NCI-H748 treated with DMSO at 0.1 percent for 48 hours (cell line): ENCODE results near the gene MANF.
"Not testable (repeated sequence)": the region's sequence is repeated elsewhere in the genome, so short reads cannot be mapped to it uniquely, and the experiment has no call there.

Source experiments
- DNase-seq: peaks from one replicate; lab custom pipeline; 2025; lab: John Stamatoyannopoulos, UW

Gene MANF

DNA sequence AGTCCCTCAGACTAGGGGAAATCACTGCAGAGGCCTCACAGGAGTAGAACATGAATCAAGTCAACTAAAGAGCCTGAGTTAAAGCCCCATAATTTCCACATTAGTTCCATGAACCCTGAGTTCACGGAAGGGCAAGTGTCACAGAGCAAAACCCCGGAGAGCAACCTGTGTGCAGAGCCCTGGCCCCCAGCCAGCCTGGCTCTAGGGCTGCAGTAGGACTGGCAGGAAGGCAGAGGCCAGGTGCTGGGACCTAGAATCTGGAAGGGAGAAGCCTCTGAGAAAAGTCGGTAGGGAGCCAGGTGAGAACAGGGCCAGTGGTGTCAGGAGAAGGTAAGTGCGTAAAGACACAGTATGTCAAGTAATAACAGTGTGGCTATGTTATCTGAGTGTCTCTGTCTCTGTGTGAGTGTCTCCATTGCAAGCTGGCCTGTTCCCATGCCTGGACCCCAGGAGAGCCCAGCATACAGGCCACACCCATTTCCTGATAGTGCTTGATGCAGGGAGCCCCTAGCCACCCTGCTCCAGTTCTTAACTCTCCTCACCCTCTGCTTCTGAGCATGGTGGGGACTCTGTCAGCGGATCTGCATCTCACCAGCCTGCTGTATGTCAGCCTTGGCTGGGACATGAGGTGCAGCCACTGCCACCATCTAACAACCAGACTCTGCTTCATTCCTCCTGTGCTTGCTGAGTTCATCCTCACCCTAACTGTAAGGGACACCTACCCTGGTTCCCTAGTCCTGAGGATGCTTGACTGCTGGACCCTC lies 11.3 kb upstream of the MANF start:
- DNase-seq: no peak

DNA sequence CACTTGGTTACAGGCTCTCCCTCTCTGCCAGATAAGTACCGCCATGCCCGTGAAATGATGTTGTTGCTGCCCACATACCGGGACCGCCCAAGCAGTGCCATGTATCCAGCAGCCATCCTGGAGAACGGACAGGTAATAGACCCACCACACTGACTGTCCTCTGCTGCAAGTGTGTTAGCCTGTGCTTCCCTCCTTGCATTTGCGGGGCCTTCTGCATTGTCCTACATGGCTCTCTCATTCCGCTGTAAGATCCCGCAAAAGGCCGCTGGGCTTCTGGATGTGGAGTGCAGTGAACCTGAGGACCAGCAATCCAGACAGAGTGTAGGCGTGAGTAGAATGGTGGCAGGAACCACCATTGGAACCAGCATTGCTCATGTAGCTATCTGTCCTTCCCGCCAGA lies 10.6 kb upstream of the MANF start:
- no peak for DNase-seq

DNA sequence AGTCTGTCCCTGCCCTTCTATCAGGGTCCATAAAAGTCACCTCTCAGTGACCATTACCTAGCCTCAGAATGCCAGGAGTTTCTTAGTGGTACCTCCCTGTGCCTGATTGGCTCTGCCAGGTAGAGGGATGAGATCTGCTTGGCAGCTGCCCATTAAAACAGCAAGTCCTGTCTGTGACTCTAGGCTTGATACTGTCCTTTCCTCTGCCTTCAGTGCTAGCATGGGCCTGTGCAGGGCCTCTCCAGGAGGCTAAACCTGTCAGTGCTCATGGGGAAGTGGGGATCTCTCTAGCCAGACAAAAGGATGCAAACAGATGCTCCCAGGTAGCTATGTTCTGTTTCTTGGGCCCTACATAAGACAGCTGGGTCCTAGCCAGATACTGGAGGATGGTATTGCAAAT lies 10.0 kb upstream of the MANF start:
- DNase-seq: no peak

DNA sequence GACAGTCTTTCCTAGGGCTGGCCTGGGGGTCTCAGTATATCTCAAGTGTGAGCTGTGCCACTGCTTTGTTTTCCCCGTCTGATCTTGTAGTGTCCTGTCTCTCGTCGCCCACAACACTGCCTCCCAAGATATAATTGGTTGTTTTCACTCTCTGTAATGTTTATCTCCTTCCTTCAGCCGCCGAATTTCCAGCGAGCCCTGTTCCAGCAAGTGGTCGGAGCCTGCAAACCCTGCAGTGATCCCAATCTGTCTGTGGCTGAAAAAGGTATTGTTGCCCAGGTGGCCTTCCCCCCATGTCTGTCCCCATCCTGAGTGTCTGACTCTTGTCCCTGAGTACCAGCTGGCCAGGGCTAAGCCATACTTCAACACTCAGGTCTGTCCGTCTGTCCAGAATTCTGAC lies 9.5 kb upstream of the MANF start:
- no peak for DNase-seq

DNA sequence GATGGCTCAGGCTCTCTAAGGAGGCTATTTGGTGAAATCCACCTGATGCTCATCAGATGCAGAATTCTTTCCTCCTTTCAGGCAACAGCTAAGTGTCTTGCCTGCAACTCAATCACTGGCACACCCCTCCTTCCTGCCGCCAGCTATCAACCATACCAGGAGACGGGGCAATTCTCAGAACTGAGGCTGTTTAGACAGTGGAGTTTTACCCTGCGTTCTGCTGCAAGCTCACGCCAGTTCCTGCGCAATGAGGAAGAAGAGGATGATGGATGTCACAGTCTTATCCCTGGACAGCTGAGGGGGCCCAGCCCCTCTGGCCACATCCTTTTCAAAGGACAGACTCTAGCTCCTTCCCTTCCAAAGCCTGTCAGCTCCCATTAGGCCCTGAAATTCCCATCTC lies 7.0 kb upstream of the MANF start:
- DNase-seq: no peak

DNA sequence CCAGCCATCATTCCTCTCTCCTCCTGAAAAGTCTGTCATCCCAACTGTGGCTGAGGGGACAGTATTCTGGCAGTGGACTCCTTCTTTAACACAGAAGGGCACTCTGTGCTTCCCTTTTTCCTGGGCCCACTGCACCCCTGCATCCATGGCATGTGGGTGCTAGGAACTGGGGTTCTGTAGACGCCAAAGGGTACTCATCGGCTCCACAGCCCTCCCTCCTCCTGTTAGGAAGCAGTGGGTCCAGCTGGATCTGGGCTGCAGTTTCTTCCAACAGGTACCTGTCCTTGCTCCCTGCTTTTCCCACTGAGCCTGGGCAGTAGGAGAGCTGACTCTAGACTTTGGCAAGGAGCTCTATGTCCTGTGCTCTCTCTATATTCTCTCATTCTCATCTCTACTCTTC lies 6.4 kb upstream of the MANF start:
- DNase-seq: no peak

DNA sequence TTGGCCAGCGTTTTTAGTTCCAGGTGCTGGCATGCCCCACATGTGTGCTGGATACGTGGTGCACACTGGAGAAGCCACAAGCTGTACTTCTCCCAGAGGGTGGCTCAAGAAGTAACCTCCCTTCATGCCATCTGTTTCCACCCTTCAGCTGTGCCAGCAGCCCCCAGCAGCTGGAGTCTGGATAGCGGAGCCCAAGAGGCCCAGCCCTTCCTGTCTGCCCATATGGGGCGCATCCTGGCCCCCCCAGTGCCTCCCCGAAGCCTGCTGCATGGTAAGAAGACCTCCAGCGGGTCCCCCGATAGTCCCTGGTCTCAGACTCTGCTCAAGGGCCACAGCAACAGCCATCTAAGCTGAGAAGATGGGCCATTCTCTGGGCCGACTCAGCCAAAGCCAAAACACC lies 5.8 kb upstream of the MANF start:
- DNase-seq: no peak

DNA sequence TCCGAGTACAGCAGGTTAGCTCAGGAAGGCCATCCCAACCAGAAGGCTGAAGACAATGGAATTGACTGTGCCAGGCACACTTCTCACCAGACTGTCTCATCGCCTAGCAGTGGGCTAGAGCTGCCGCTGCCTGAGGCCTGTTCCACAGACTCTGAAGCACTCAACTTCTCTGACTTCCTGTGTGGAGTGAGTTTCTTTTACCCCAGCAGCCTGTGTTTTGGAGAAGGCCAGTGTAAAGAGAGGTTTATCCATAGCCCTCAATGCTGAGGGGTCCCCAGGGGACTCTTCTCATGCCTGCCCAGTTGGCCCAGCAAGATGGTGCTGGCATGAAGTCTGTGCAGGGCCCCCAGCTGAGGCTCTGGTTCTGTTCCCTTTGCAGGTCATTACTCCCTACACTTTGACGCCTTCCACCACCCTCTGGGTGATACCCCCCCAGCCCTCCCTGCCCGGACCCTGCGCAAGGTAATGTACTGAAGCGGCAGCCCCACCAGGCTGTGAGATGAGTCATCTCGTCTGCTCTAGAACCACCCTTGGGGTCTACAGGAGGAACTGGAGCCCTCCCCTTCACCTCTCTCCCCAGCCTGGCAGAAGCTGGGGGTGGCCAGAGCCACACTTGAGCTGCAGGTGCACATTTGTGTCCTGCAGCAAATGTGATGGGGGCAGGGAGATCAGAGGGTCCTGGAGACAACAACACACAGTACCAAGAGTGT lies 5.2 kb upstream of the MANF start:
- DNase-seq: no peak

DNA sequence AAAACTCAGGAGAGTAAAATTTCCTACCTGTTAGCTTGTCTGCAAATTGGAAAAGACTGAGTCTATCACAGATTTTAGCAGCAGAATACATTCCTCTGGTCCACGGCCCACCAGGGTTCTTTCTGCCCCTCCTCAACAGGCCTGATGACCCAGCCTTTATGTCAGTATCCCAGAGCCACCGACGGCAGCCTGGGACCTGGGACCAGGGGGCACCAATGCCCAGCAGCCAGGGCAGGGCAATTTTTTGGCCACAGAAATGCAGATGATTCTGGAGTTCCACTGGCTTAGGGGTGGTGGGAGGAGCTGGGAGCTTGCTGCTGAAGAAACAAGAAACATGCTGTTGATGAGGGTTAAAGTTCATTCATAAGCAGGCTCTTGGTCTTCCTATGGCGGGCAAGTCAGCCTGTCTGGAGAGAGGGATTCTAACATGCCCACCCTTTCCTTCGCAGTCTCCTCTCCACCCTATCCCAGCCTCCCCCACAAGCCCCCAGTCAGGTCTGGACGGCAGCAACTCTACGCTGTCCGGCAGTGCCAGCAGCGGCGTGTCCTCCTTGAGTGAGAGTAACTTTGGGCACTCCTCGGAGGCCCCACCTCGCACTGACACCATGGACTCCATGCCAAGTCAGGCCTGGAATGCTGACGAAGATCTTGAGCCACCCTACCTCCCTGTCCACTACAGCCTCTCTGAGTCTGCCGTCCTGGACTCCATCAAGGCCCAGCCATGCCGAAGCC lies 4.3 kb upstream of the MANF start:
- DNase-seq: no peak

DNA sequence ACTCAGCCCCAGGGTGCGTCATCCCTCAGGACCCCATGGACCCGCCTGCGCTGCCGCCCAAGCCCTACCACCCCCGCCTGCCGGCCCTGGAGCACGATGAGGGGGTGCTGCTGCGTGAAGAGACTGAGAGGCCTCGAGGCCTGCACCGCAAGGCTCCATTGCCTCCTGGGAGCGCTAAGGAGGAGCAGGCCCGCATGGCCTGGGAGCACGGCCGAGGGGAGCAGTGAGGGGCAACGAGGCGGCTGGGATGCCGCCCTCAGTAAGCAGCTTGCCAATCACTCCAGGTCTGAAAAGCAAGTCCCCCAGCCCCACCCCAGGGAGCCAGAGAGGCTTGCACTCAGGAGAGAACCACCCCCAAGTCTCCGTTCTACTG lies 3.8 kb upstream of the MANF start:
- no peak for DNase-seq

DNA sequence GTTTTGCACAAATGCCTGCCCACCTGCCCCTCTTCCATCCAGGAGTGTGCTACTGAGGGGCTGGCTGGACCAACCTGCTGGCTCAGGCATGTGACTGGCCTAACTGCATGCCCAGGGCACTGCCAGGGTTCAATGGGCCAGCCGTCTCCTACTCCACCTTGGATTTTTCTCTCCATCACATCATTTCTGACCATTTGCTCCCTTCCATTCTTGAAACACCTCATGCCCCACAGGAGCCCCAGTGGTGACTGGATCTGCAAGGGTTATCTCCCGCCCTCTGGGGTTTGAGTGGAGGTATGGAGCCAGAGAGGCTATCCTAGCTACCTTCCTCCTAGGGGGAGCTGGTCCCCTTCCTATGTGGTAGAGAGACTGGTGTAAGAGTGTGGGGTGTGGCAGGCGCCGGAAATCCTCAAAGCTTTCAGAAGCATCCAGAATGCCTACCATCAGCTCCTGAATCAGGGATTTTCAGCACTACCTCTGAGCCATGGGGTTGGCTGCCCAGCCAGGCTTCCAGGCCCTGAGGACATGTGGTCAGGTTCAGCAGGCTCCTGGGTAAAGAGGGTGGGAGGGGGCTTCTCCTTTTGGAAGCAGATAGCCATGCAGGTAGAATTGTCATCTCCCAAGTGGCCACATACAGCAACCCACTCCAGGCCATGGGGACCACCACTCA lies 2.9 kb upstream of the MANF start:
- no peak for DNase-seq

DNA sequence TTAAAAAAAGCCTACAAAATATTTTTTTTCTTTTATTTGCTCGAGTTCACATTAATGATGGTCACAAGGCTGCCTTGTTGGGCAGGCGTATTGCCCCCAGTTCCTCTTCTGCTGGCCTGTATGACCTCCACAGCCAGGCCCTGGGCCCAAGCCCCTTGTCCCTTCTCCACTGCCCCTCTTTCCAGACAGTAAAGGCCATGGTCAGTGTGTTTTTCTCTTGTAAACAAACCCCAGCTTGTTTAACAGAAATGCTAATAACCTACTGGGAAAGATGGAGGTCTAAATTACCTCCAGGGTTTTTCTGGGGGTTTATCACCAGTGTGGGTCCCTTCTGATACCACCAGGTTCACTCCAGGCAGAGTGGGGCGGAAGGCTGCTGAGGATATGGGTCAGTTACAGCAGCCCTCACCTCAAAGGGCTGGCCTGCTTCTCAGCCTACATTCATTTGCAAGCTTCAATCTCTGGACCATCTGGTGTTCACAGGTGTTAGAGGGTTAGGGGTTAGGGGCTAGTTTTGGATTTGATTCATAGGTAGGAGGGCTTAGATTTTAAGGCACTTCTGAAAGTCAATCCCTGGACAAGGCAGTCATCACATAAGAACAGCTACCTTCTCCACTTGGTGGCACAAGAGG lies 2.0 kb upstream of the MANF start:
- DNase-seq: no peak

DNA sequence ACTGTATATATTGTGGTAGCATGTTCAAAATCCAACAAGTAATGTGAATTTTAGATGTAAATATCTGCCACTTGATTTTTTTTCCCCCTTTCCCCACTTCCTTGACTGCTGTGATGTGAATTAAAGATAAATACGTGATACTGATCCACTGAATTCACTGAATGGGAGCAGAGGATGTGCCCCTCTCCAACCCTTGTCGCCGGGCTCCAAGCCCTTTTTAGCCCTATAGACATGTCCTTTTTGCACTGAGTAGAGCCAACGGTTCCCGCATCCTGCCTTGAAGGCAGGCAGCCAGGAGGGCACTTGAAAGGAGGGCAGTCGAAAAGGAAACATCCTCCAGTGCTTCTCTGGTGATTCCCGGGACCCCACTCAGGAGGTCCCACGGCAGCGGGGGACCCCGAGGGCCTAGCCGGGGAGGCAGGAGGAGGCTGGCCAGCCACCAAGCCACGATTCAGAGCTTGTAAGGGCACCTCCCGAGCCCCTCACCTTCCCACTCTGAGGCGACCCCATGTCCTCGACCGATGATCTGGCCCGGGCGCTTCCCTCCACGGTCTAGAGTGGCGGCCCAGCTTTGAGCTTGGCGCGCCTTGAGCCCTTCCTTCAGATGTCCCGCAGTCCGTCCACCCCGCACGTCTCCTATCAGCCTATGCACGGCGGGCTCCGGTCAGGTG lies 901 bp upstream of the MANF start:
- DNase-seq: no peak

DNA sequence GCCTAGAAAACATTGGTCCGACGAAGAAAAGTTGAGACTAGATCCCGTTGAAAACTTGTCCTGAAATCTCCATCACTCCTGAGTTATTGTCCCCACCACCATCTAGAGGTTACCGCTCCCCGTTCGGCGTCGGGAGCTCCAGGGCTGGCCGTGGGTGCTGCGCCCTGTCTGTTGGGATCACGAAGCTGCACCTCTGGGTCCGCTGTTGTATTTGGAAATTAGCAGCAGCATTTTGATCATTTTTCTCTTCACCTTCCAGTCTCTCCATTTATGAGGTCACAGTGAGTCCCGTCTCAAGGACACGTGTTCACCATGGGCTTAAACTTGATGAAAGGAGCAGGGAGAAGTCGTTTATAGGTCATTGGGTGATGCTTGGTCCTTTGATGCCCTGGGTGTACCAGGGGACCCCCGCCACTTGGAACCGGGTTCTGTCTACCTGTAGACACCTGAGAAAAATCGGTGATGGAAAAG lies 565 bp downstream of the MANF start:
- DNase-seq: no peak

DNA sequence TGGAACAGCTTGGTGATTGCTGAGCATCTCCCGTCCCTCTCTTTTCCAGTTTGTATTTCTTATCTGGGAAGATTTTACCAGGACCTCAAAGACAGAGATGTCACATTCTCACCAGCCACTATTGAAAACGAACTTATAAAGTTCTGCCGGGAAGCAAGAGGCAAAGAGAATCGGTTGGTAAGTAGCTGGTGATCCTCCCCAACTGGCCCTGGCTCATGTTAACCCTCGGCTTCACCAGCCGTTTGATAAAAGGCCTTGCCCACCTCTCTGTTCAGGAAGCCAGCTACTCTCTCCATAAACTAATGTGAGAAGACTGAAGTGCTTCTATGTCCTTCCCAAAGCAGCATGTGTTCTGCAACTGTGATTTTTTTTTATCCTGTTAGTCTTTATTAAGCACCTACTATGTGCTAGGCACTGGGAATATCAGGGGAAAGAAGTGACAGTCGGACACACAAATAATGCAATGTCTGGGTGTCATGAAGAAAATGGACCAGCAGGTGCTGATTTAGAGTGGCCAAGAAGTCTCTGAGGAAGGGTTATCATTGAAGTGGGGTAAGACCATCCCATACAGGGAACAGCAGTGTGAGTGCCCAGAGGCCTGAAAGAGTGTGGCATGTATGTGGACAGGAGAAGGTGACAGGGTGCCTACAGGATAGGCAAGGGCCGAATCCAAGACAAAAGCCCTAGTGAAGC lies 1.2 kb downstream of the MANF start:
- no peak for DNase-seq

DNA sequence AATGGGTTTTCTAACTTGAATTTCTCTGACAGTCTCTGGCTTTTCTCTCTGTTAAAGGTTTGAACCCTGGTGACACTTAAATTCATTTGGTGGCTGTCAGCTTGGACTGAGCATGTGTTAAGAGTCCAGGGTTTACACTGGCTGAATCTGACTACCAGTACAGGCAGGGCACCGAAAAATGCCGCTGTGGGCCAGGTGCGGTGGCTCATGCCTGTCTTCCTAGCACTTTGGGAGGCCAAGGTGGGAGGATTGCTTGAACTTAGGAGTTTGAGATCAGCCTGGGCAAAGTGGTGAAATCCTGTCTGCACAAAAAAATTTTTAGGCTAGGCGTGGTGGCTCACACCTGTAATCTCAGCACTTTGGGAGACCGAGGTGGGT lies 1.8 kb downstream of the MANF start:
- no peak for DNase-seq

DNA sequence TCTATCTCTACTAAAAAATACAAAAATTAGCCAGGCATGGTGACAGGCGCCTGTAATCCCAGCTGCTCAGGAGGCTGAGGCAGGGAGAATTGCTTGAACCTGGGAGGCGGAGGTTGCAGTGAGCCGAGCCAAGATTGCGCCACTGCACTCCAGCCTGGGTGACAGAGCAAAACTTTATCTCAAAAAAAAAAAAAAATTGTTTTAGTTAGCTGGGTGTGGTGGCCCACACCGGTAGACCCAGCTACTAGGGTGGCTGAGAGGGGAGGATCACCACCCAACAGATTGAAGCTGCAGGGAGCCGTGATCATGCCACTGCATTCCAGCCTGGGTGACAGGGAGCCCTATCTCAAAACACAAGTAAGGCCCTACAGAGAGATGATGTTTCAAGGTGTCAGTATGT lies 2.2 kb downstream of the MANF start:
- not testable (repeated sequence) for DNase-seq

DNA sequence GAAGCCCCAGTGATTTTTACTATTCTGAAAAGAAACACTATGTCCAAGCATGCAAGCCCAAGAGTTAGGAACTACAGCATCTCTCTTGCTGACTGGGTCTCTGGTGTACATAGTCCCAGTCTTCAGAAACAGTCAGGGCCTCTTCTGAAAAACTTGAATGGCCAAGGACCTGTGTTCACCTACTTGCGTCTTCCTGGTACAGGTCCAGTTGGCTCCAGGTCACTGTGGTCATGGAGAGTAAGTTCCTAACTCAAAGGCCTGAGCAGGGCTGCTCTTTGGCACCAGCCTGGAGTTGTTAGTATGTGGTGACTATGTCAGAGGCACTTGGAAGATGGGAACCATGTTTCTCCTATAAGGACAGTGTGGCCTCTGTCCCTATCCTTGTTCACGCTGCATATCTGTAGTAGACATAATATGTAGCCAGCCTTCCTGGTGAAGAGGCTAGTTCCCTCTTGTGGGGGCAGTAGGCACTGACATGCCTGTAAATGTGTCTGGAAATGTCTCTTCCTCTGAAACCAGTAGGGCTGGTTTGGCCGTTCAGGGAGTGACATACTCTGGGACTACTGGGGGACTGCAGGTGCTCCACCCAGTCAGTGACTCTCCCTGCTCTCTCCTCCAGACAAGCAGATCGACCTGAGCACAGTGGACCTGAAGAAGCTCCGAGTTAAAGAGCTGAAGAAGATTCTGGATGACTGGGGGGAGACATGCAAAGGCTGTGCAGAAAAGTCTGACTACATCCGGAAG lies 3.4 kb downstream of the MANF start:
- DNase-seq: no peak

DNA sequence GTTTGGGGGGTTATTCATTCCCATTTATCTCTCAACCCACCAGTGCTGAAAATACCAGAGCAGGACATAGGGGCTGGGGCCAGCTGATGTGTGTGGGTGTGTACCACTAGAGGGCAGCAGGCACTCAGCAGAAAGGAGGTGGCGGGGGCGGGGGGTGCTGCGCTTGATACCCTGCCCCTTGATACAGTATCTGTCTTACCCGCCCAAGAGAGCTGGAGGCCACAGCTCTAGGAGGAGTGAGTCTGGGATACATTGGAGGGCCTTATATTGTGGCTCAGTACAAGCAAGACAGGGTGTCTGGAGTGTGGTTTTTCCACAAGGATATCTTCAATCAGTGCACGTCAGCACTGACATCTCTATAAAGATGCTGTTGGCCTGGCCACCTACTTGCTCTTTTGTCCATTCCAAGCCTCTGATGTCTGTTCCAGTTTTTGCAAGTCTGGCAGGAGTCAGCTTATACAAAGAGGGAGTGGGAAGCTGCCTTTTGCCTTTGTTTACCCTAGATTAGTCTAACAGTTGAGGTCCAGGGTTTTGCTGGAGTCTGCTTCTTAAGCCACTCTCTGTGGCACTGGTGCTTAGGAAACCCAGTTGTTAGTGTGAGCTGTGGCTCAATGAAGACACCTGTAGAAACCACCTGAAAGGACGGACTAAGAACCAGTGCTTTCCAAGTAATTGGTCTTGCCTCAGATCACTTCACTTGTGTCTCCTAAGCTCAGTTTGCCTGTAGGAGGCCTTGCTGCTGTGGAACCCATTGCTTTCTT lies 4.5 kb downstream of the MANF start:
- DNase-seq: no peak
